ENCODE measurements around the gene RANBP10. TPM values are rescaled to one million over a fixed set of nuclear protein-coding genes. Genes with fewer than 3 reads are reported as not detected.

Gene RANBP10
- total and polyA plus RNA-seq, 2 of the 13 experiments (the other 11 are each of a cell fraction or from before 2014, with no cell fraction given): 9.2 to 22.7 TPM

- TF ChIP-seq, protein P1, sequence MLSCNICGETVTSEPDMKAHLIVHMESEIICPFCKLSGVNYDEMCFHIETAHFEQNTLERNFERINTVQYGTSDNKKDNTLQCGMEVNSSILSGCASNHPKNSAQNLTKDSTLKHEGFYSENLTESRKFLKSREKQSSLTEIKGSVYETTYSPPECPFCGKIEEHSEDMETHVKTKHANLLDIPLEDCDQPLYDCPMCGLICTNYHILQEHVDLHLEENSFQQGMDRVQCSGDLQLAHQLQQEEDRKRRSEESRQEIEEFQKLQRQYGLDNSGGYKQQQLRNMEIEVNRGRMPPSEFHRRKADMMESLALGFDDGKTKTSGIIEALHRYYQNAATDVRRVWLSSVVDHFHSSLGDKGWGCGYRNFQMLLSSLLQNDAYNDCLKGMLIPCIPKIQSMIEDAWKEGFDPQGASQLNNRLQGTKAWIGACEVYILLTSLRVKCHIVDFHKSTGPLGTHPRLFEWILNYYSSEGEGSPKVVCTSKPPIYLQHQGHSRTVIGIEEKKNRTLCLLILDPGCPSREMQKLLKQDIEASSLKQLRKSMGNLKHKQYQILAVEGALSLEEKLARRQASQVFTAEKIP (CRISPR knock-in tag; IDR thresholded peaks at IDR 0.05; ENCODE audit: borderline replicate concordance): no peak
- TF ChIP-seq KDM2A (CRISPR knock-in tag; IDR thresholded peaks at IDR 0.05; ENCODE audit: borderline replicate concordance, low read depth): peak; percentile 91
- TF ChIP-seq, protein P2, sequence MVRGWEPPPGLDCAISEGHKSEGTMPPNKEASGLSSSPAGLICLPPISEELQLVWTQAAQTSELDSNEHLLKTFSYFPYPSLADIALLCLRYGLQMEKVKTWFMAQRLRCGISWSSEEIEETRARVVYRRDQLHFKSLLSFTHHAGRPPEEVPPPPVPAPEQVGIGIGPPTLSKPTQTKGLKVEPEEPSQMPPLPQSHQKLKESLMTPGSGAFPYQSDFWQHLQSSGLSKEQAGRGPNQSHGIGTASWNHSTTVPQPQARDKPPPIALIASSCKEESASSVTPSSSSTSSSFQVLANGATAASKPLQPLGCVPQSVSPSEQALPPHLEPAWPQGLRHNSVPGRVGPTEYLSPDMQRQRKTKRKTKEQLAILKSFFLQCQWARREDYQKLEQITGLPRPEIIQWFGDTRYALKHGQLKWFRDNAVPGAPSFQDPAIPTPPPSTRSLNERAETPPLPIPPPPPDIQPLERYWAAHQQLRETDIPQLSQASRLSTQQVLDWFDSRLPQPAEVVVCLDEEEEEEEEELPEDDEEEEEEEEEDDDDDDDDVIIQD (CRISPR knock-in tag; IDR thresholded peaks at IDR 0.05; ENCODE audit: low read depth): peak; percentile 47; the same call in 1 of the 2 replicates
- TF ChIP-seq CHCHD3 (CRISPR knock-in tag; IDR thresholded peaks at IDR 0.05): no peak
- no peak for TF ChIP-seq ZMAT5 (CRISPR knock-in tag; IDR thresholded peaks at IDR 0.05; ENCODE audit: borderline replicate concordance, low read depth)
- TF ChIP-seq REXO4 (CRISPR knock-in tag; IDR thresholded peaks at IDR 0.05; ENCODE audit: borderline replicate concordance): no peak
- TF ChIP-seq POLR2AphosphoS2 (IDR thresholded peaks at IDR 0.05; ENCODE audit: low read depth, low read length): no peak
- no peak; the same call in 1 of the 2 replicates for TF ChIP-seq BCL6 (CRISPR knock-in tag; IDR thresholded peaks at IDR 0.05)
- TF ChIP-seq ZNF205 (CRISPR knock-in tag; IDR thresholded peaks at IDR 0.05): peak; percentile 82
- no peak for TF ChIP-seq HNRNPUL1 (IDR thresholded peaks at IDR 0.05; ENCODE audit: low read depth, low read length)
- TF ChIP-seq HDAC6 (IDR thresholded peaks at IDR 0.05; ENCODE audit: low read depth, low read length): no peak
- TF ChIP-seq ZNF740 (CRISPR knock-in tag; IDR thresholded peaks at IDR 0.05): peak; percentile 58; the same call in 1 of the 2 replicates
- TF ChIP-seq TIGD3 (CRISPR knock-in tag; IDR thresholded peaks at IDR 0.05; ENCODE audit: borderline replicate concordance): no peak
- no peak for TF ChIP-seq ZFP36 (IDR thresholded peaks at IDR 0.05; ENCODE audit: borderline replicate concordance, low read depth, low read length, partially characterized antibody)
- peak; percentile 48 for TF ChIP-seq NCOA2 (CRISPR knock-in tag; IDR thresholded peaks at IDR 0.05)
- TF ChIP-seq MXD4 (CRISPR knock-in tag; IDR thresholded peaks at IDR 0.05): peak; percentile 83
- TF ChIP-seq PHB2 (IDR thresholded peaks at IDR 0.05; ENCODE audit: partially characterized antibody): no peak
- TF ChIP-seq KLF16 (CRISPR knock-in tag; IDR thresholded peaks at IDR 0.05): peak; percentile 30 to 89; a peak in 1 of 4 replicates
- TF ChIP-seq, protein P3, sequence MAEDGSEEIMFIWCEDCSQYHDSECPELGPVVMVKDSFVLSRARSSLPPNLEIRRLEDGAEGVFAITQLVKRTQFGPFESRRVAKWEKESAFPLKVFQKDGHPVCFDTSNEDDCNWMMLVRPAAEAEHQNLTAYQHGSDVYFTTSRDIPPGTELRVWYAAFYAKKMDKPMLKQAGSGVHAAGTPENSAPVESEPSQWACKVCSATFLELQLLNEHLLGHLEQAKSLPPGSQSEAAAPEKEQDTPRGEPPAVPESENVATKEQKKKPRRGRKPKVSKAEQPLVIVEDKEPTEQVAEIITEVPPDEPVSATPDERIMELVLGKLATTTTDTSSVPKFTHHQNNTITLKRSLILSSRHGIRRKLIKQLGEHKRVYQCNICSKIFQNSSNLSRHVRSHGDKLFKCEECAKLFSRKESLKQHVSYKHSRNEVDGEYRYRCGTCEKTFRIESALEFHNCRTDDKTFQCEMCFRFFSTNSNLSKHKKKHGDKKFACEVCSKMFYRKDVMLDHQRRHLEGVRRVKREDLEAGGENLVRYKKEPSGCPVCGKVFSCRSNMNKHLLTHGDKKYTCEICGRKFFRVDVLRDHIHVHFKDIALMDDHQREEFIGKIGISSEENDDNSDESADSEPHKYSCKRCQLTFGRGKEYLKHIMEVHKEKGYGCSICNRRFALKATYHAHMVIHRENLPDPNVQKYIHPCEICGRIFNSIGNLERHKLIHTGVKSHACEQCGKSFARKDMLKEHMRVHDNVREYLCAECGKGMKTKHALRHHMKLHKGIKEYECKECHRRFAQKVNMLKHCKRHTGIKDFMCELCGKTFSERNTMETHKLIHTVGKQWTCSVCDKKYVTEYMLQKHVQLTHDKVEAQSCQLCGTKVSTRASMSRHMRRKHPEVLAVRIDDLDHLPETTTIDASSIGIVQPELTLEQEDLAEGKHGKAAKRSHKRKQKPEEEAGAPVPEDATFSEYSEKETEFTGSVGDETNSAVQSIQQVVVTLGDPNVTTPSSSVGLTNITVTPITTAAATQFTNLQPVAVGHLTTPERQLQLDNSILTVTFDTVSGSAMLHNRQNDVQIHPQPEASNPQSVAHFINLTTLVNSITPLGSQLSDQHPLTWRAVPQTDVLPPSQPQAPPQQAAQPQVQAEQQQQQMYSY (CRISPR knock-in tag; IDR thresholded peaks at IDR 0.05): no peak
- TF ChIP-seq RBM22 (optimal IDR thresholded peaks at IDR 0.05; ENCODE audit: low read length): no peak
Measured at GRCh38 chr16:67833415-67834241, 27.3 kb upstream of the RANBP10 start (continued).

Data from HepG2 (cell line).